ENCODE measurements around the gene TMA7. TPM values are rescaled to one million over a fixed set of nuclear protein-coding genes. Genes with fewer than 3 reads are reported as not detected.
A peak's percentile ranks its signal among the peaks of the same experiment; 100 is the strongest.

Gene TMA7
- total and polyA plus RNA-seq, 9 of the 15 experiments (the other 6 are each of a cell fraction or from before 2014, with no cell fraction given): 209 to 1,003 (median 486) TPM

- TF ChIP-seq CTCF (IDR thresholded peaks at IDR 0.05 in 2 of 3, conservative IDR thresholded peaks at IDR 0.05 in 1 of 3; ENCODE audit: insufficient read depth in 2 of 3, low read depth in 1 of 3, low read length in 3 of 3) (peak; percentile 75 to 82 (median 78)), KDM4B (IDR thresholded peaks at IDR 0.05; ENCODE audit: borderline replicate concordance in 2 of 2, low read depth in 1 of 2) (no peak), CTBP1 (IDR thresholded peaks at IDR 0.05; ENCODE audit: borderline replicate concordance) (peak; percentile 49; the same call in 1 of the 2 replicates), IRF1 (CRISPR knock-in tag; IDR thresholded peaks at IDR 0.05; ENCODE audit: borderline replicate concordance) (no peak), KDM1A (IDR thresholded peaks at IDR 0.05) (peak; percentile 25; a peak in 1 of 4 replicates), TAL1 (IDR thresholded peaks at IDR 0.05) (no peak), FOXK1 (CRISPR knock-in tag; IDR thresholded peaks at IDR 0.05; ENCODE audit: borderline replicate concordance) (no peak), DEAF1 (CRISPR knock-in tag; IDR thresholded peaks at IDR 0.05) (peak; percentile 57), ZNF717 (CRISPR knock-in tag; IDR thresholded peaks at IDR 0.05) (no peak), RAD21 (CRISPR knock-in tag; conservative IDR thresholded peaks at IDR 0.05 in 1 of 2, IDR thresholded peaks at IDR 0.05 in 1 of 2) (peak; percentile 69 to 83), TEAD4 (IDR thresholded peaks at IDR 0.05; ENCODE audit: low read length) (peak; percentile 29; the same call in 1 of the 2 replicates), TEAD4 (CRISPR knock-in tag; IDR thresholded peaks at IDR 0.05; ENCODE audit: borderline replicate concordance) (no peak), CCAR2 (IDR thresholded peaks at IDR 0.05; ENCODE audit: low read depth, low read length) (no peak), EZH2 (IDR thresholded peaks at IDR 0.05; ENCODE audit: borderline replicate concordance, low read depth, low read length) (no peak), ELK1 (CRISPR knock-in tag; IDR thresholded peaks at IDR 0.05) (no peak), CHD1 (IDR thresholded peaks at IDR 0.05; ENCODE audit: low read length) (no peak), VEZF1 (CRISPR knock-in tag; IDR thresholded peaks at IDR 0.05) (0 out of 2 replicates have a peak, but pooled peaks have one; percentile 8), RBM25 (IDR thresholded peaks at IDR 0.05; ENCODE audit: low read depth, low read length, severe bottlenecking) (peak; percentile 85), CBFA2T3 (IDR thresholded peaks at IDR 0.05) (no peak), SMC3 (conservative IDR thresholded peaks at IDR 0.05; ENCODE audit: insufficient read depth, low read depth, low read length) (peak; percentile 73), MCM5 (IDR thresholded peaks at IDR 0.05; ENCODE audit: low read depth) (no peak)
These were observed 39.1 kb upstream of the TMA7 start (continued) for GRCh38 chr3:48400824-48401433.

Data from K562 (cell line).